HG03442 (cell line): Measurements from ENCODE around the gene TAS2R19.
"Not testable (repeated sequence)": the region's sequence is repeated elsewhere in the genome, so short reads cannot be mapped to it uniquely, and the experiment has no call there.

ENCODE experiments used
- ATAC-seq: cut with Tn5 transposase; IDR thresholded peaks from one replicate; pipeline ENCODE4 v1.9.1; 2021; ENCODE audit warnings: mild to moderate bottlenecking, moderate library complexity; ENCODE audit not compliant: unreplicated experiment

Gene TAS2R19, protein sequence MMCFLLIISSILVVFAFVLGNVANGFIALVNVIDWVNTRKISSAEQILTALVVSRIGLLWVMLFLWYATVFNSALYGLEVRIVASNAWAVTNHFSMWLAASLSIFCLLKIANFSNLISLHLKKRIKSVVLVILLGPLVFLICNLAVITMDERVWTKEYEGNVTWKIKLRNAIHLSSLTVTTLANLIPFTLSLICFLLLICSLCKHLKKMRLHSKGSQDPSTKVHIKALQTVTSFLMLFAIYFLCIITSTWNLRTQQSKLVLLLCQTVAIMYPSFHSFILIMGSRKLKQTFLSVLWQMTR

DNA sequence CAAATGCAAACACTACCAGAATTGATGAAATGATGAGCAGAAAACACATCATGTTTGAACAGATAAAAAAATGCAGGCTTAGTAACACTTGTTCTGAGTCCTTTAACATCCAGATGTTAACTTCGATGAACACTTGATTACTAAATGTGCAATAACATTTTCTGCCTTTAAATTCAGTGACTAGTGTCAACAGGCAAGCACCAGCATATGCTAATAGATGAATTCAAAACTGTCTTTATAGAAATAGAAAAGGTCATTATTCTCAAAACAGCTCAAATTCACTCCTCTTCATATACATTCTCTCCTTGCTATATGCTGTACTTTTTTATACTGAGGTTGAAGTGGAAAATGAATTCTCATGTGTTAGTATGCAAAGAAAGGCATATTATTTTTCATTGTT is at the start of gene TAS2R19:
Gene TAS2R19 (minus strand): TSS at position 101 of the 400 bp plus-strand sequence. CDS start 49 bp downstream, at position 52.
- no peak for ATAC-seq

DNA sequence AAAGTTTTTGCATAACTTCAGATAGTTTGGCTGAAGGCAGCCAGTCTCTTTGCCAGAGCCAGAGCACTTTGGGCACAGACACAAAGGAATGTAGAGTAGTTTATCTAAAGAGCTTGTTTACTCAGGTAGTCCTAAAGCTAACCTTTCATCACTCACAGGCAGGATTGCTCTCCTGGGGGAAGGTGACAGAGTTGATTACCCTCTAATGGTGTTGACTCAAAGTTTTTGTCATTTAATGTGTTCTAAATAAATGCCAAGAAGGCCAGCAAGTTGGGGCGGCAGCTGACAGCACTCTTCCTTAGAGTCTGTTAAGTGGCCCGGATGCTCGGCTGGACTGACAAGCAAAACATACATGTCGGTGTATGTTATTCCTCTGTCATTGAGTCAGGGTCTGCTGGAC is 49.0 kb upstream of the TAS2R19 start:
- ATAC-seq = no peak

DNA sequence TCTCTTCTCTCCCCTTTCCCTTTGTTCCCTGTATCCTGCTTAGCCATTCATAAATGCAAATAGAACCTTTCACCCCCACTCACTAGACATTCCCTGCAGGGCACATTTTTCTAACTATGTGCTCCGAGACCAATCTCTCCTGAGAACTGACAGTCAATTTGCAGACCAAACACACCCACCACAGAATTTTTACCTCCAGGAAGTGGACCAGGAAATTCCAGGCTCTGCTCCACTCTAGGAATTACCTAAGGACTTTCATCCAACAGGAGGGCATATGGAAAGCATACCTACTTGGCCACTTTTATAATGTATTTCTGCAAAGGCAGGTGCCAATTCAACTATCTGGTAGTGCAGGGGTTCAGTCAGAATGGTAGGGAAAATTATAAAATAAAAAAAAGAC is 48.6 kb upstream of the TAS2R19 start:
- ATAC-seq = no peak

DNA sequence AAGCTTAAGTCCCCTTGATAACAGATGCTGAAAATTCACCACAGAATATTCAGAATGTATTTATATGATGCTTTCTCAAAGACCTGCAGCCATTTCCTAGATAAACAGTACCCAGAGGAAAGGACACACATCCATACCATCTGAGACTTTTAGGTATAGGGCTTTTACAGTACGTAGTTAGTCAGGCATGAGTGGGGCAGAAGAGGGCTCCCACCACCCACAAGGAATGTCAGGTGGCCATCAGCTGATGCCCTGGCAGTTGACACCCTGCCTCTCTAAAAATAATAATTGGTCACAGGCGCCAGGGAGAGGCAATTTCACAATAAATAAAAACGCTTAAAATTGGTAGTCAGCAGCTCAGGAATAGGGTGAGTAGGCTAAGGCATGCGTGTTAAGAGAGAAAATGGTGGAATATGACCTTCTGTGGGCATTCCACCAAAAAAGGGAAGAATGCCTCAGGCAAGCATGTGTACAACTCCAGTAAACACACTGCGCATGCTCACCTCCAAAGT is 47.5 kb upstream of the TAS2R19 start:
- no peak for ATAC-seq

DNA sequence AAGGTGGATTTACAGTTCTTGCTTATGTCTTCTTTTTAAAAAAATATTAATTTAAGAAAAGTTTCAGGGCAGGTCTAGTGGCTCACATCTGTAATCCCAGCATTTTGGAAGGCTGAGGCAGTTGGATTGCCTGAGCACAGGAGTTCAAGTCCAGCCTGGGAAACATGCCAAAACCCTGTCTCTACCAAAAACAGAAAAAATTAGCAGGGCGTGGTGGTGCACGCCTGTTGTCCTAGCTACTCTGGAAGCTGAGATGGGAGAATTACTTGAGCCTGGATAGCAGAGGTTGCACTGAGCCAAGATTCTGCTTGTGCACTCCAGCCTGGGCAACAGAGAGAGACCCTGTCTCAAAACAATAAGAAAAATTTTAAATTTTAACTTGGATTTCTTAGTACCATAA is 45.1 kb upstream of the TAS2R19 start:
- no peak for ATAC-seq

DNA sequence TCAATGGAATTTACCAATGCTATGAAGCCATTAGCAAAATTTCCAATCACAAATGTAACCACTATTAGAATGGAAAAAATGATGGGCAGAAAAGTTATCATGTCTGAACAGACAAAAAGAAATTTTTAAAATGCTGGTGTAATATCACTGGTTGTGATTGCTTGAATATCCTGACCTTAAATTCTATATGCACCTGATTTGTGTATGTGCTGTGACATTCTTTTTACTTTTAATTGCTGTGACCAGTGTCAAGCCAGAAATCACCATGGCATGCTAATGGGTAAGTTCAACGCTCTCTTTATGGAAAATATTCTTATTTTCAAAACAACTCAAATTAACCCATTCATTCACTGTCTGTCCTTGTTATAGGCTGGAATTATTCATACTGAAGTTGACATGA is 39.8 kb upstream of the TAS2R19 start, which contains the start of gene TAS2R46:
Gene TAS2R46 (minus strand): TSS at position 101 of the 400 bp plus-strand sequence. CDS start 0 bp downstream, at position 101.
- ATAC-seq = not testable (repeated sequence)

DNA sequence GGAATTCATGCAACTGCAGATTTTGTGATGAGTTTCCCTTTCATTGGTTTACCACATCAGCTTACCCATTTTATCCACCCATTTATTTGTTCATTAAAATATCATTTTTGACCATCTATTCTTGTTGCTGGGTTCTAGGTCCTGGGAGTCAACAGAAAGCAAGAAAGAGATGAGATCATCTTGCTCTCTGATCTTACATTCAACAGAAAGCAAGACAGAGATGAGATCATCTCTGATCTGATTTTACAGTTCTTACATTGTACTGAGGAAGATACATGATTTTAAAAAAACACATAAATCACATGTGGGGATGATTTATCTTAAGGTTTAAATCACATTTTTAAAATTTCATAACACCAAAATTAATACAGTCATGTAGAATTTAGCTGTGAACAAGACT is 37.4 kb upstream of the TAS2R19 start:
- no peak for ATAC-seq

DNA sequence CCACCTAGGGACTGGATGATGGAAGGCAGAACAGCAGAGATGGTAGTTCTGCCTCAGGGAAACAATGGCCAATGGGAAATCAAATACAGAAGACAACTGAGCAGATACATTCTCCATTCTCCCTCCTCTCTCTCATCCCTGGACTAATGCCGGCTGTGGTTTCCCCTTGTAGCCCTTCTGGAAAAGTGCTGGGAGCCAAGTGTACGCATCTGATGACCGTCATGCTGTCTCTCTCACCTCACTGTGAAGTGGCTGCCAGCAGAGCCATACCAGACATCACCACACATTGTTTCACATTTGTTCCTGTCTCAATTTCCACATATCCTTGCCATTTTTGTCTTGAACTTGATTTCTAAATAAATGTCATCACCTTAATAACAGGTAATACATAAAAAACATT is 36.6 kb upstream of the TAS2R19 start:
- ATAC-seq = no peak

DNA sequence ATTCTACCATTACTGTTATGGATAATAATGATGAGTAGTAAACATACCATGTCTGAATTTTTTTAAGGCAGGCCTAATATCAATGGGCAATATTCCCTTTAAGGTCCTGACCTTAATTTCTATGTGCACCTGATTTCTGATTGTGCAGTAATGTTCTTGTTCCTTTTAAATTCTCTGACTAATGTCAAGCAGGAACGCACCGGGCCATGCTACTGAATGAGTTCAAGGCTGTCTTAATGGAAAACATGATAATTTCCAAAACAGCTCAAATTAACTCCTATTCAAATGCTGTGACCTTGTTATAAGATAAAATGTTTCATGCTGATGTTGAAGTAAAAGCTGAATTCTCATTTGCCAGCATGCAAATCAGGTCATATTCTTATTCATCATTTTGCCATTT is 32.9 kb upstream of the TAS2R19 start:
- ATAC-seq = no peak

DNA sequence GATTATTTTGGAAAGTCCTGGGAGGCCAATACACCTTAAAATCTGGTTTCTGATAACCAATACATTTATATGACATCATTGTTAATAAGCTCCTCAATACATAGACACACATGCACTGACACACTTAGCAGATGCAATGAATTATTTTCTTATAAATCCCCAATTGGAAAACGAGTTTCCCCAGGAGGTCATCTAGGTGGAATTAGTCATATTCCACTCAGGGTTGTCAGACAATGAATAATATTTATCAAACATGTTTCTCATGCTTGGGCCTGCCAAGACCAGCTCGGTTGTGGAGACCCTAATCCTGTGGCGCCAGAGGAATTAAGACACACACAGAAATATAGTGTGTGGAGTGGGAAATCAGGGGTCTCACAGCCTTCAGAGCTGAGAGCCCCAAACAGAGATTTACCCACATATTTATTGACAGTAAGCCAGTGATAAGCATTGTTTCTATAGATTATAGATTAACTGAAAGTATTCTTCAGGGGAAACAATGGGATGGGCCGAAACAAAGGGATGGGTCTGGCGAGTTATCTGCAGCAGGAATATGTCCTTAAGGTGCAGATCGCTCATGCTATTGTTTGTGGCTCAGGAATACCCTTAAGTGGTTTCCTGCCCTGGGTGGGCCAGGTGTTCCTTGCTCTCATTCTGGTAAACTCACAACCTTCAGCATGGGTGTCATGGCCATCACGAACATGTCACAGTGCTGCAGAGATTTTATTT is 27.5 kb upstream of the TAS2R19 start:
- not testable (repeated sequence) for ATAC-seq

DNA sequence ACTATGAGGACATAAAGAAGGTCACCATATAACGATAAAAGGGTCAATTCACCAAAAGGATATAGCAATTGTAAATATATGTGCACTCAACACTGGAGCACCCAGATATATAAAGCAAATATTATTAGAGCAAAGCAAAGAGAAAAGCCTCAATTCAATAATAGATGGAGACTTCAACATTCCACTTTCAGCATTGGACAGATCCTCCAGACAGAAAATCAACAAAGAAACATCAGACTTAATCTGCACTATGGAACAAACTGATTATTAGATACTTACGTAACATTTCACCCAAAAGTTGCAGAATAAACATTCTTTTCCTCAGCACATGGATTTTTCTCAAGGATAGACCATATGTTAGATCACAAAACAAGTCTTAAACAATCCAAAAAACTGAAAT is 18.9 kb upstream of the TAS2R19 start:
- not testable (repeated sequence) for ATAC-seq

DNA sequence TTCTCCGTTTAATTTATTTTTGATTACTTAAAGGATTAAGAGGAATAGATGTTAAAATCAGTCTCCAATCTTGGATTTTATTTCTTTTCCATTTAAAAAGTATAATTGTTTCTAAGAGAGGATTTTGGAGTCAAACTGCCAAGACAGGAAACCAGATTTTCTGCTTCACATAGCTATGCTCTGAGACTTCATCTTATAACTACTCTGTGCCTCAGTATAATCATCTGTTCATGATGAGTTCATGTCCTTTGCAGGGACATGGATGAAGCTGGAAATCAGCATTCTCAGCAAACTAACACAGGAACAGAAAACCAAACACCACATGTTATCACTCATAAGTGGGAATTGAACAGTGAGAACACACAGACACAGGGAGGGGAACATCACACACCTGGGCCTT is 17.7 kb upstream of the TAS2R19 start:
- ATAC-seq = no peak

DNA sequence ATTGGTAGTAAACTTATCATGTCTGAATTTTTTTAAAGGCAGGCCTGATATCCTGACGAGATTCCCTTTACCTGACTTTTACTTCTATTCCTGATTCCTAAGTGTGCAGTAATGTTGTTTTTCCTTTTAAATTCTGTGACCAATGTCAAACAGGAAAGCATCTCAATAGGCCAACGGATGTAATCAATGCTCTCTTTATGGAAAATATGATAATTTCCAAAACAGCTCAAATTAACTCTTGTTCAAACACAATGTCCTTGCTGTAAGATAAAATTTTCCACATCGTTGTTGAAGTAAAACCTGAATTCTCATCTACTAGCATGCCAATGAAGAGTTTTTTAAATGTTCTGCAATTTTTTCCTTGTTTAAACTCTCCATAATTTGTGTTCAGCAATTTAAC is 16.8 kb upstream of the TAS2R19 start:
- ATAC-seq = no peak

DNA sequence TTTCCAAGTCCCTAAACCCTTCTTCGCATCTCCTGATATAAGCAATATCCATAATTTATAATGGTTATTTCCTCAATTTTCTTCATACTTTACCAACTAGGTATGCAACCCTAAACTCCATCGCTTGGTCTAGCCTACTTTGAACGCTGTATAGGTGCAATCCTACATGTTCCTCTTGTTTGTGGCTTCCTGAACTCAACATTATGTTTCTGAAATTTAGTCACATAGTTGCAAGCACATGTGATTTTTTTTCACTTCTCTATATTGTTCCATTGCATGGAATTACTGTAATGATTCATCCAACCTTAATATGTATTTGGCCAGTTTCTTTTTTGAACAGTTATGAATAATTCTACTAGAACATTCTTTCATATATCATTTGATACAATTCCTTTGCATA is 11.5 kb upstream of the TAS2R19 start:
- not testable (repeated sequence) for ATAC-seq

DNA sequence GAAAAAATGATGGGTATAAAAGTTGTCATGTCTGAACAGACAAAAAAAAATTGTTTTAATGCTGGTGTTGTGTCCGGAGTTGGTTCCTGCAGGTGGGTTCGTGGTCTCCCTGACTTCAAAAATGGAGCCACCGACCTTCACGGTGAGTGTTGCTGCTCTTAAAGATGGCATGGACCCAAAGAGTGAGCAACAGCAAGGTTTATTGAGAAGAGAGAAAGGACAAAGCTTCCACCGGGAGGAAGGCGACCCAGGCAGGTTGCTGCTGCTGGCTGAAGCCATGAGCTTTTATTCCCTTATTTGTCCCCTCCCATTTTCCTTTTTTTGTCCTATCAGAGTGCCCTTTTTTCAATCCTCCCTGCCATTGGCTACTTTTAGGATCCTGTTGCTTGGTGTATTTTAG is 8.9 kb upstream of the TAS2R19 start, which contains the start of gene TAS2R31:
Gene TAS2R31 (minus strand): TSS at position 101 of the 400 bp plus-strand sequence. CDS start 72 bp downstream, at position 29.
- no peak for ATAC-seq

DNA sequence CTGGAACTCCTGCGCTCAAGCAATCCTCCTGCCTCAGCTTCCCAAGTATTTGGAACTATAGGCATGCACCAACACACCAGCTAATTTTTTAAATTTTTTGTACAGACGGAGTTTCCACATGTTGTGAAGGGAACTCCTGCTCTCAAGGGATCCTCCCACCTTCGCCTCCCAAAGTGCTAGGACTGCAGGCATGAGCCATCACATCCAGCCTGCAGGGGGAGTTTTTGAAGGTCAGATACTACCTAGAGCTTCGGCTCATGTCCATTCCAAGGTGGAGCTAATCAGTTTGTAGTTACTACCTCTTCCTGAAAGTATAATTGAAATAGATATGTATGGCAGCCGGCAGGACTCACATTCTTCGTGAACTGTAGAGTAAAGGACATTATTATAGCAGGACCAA is 3.7 kb upstream of the TAS2R19 start:
- ATAC-seq = no peak

DNA sequence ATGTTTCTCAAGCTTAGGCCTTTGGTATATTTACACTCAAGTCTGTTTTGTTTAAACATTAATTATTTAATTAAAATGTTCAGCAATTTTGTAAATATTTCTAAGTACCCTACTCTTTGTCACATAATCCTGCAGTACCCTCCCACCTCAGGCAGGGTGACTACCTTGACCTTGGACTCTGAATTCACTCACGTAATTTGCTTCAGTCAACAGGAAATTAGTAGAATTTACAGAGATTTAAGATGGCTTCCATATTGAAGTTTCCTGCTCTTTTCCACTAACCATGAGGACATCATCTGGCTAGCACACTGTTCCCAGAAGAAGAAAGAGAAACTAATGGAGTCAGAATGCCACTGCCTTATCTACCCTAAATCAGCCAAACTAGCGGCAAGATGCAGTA is 967 bp upstream of the TAS2R19 start:
- no peak for ATAC-seq

DNA sequence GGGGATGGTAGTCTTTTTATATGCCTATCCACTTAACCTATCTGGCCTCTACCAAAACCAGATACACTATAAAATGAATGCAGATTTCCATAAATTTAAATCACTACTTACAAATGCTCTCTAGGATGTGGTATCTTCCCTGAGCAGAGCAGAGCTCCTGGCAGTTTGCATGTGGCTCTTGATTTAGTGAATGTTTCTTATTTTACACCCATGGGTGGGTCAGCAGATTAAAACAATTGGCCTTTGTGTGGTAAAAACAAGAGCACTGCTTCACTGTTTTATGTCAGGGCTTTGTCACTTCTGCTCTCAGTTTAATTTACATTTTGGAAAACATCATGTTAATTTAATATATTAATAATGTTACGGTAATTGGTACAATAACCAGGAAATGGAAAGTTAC is 5.5 kb downstream of the TAS2R19 start:
- no peak for ATAC-seq

DNA sequence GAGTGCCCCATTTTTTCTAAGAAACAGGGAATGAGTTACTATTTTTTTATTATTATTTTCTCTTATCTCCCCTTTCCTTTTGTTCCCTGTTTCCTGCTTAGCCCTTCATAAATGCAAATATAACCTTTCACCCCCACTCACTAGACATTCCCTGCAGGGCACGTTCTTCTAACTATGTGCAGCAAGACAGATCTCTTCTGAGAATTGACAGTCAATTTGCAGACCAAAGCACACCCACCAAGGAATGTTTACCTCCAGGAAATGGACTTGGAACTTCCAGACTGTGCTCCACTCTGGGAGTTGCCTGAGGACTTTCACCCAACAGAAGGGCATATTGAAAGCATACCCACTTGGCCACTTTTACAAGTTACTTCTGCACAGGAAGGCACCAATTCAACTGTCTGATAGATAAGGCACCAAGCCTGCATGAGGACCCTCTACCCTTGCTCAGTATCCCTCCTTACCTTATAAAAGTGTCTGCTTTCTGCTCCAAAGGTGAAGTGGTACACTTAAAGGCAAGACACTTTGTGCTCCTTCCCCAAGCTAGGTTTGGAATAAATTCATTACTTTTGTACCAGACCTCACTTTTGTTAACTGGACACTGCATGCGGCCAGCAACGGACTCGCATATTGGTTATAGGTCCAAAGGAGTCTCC is 6.5 kb downstream of the TAS2R19 start:
- no peak for ATAC-seq

DNA sequence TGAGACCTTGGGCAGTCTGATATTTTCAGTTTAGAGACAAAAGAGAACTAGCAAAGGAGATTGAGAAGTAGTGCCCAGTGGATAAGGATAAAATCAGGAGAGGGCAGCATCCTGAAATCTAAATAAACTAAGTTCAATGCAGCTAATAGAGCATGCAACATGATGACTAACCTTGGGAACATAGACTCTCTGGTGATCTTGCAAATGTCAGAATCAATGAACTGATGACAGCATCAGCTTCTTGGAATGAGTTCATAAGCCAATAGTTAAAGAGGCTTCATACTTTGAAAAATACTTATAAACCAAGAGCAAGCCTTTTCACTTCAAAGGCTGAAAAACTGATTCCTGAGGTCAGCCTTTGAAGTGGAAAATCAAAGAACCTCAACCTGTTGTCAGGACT is 8.2 kb downstream of the TAS2R19 start:
- ATAC-seq = no peak

DNA sequence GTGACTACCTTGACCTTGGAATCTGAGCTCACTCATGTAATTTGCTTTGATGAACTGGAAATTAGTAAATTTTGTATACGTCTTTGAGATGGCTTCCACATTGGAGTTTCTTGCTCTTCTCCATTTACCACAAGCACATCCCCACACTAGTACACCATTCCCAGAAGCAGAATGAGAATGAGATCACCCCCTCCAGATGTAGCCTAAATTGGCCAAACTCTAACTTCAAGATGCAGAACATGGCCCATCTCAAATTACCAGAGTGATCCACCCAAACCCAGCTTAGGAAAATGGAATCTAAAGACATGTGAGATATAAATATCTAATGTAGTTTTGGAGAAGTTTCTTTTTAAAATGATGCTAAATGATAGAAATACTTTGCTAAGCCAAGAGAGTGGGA is 14.8 kb downstream of the TAS2R19 start:
- no peak for ATAC-seq

DNA sequence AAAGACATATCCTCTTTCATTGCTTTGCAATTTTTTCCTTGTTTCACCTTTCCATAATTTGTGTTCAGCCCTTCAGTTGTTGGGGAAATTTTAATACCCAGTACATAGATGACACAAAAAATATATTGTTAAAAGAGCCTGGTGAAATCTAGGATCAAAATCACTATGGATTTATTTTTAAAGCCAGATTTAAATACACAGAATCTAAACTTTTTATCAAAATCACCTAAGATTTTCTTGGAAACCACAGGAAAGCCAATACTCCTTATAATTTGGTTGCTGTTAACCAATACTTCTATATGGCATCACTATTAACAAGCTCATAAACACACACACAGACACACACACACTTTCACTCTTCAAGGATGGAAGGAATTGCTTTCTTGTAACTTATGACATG is 24.2 kb downstream of the TAS2R19 start, which contains the start of gene TAS2R20:
Gene TAS2R20 (minus strand): TSS at position 101 of the 400 bp plus-strand sequence. CDS start 429 bp downstream, outside the sequence.
- no peak for ATAC-seq
